Ammon's horn (tissue), 1 donor: ENCODE data around the gene SLC25A15.
"Not testable (repeated sequence)": the region's sequence is repeated elsewhere in the genome, so short reads cannot be mapped to it uniquely, and the experiment has no call there.

ENCODE experiments used
- DNase-seq: peaks from one replicate; pipeline ENCODE4 v3.0.0-alpha.2; 2016; ENCODE audit warnings: low spot score

SLC25A15 gene

DNA sequence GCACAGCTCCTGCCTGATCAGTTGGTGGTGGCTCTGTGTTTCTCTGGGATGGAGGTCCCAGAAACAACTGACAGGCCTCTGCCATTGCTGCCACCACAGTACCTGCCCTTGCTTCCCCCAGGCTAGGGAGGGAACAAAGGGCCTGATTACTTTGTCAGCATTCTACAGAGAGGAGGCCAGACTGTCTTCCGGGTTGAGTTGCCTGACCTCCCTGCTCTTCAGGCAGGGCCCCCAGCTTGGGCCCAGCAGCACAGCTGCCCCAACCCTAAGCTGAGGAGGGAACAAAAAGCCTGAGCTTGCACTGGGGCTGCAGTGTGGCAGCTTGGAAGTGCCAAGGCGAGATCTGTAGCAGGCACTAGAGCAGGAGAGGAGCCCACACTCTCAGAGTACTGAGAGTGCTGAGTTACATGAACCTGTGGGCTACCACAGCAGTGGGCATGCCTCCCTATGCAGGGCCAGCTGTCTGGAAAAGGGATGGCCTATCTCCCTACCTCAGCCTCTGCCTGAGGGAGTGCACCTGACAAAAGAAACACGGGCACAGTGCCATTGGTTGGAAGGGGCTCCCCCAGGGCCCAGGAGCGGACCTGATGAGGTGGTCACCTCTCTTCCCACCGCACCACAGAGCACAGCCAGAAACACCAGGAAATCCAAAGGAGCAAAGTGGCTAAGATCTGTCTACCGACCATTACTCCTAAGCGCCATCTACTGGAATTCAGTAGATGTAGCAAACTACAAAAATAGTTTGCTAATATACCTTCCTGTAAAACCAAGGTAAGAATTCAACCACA, 24.4 kb downstream of the SLC25A15 start:
- no peak for DNase-seq

DNA sequence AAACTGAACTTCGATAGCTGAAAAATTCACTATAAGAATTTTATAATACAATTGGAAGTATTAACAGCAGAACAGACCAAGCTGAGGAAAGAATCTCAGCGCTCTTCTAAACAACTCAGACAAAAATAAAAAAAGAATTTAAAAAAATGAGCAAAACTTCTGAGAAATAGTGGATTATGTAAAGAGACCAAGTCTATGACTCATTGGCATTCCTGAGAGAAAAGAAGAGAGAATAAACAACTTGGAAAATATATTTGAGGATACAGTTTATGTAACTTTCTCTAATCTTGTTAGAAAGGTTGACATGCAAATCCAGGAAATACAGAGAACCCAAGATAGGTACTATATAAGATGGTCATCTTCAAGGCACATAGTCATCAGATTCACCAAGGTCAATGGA, 25.4 kb downstream of the SLC25A15 start:
- no peak for DNase-seq

DNA sequence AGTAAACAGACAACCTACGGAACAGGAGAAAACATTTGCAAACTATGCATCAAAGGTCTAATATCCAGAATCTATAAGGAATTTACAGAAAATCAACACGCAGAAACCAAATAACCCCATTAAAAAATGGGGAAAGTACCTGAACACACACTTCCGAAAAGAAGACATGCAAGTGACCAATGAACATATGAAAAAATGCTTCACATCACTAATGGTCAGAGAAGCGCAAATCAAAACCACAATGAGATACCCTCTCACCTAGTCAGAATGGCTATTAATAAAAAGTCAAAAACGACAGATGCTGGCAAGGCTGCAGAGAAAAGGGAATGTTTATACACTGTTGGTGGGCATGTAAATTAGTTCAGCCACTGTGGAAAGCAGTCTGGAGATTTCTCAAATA, 29.5 kb downstream of the SLC25A15 start:
- DNase-seq: no peak

DNA sequence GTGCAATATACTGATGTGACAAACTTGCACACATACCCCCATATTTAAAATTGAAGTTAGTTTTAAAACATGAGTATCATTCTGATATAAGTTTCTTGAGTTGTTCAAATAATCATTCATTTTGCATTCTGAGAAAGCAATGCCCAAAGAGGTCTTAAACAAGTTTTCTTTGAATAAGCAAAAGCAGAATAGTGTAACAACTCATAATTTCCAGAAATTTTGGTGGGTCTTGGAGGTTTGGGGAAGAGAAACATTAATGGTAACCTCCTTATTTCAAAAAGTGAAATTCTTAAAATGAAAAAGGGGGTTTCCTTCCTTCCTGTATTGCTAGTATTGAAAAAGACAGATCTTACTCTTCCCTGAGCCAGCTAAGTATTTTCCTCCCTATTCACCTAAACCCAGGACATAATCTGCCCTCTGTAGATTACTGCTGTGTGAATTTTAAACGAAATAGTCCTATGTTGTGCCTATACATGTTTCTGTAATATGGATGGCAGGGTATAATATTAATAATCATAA, 30.4 kb downstream of the SLC25A15 start:
- no peak for DNase-seq

DNA sequence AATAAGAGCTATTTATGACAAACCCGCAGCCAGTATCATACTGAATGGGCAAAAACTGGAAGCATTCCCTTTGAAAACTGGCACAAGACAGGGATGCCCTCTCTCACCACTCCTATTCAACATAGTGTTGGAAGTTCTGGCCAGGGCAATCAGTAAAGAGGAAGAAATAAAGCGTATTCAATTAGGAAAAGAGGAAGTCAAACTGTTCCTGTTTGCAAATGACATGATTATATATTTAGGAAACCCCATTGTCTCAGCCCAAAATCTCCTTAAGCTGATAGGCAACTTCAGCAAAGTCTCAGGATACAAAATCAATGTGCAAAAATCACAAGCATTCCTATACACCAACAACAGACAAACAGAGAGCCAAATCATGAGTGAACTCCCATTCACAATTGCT, 50.3 kb downstream of the SLC25A15 start:
- not testable (repeated sequence) for DNase-seq

DNA sequence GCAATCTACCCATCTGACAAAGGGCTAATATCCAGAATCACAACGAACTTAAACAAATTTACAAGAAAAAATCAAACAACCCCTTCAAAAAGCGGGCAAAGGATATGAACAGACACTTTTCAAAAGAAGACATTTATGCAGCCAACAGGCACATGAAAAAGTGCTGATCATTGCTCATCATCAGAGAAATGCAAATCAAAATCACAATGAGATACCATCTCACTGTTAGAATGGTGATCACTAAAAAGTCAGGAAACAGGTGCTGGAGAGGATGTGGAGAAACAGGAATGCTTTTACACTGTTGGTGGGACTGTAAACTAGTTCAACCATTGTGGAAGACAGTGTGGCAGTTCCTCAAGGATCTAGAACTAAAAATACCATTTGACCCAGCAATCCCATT, 51.5 kb downstream of the SLC25A15 start:
- DNase-seq: not testable (repeated sequence)
